KOPT-K1 (cell line): Measurements from ENCODE around the gene KLRC4.
"Not testable (repeated sequence)": the region's sequence is repeated elsewhere in the genome, so short reads cannot be mapped to it uniquely, and the experiment has no call there.

Experiments
- H3K27ac ChIP-seq: fragments of 200-600 bp; sonication (generic); 2 replicates; pipeline ENCODE4 v1.5.1; 2016; ENCODE audit warnings: antibody characterized with exemption, mild to moderate bottlenecking, low read depth, low read length; ENCODE audit not compliant: poor library complexity, severe bottlenecking
- H3K36me3 ChIP-seq: fragments of 200-600 bp; sonication (generic); 2 replicates; pipeline ENCODE4 v1.5.1; 2017; ENCODE audit warnings: antibody characterized with exemption, mild to moderate bottlenecking, low read length, moderate library complexity; ENCODE audit not compliant: insufficient read depth
- H3K9me3 ChIP-seq: fragments of 200-600 bp; sonication (generic); 2 replicates; pipeline ENCODE4 v1.5.1; 2017; ENCODE audit warnings: antibody characterized with exemption, low read length, mild to moderate bottlenecking; ENCODE audit not compliant: insufficient read depth, poor library complexity, severe bottlenecking

The KLRC4 gene

GRCh38 chr12:10388624-10389413 is 20.7 kb downstream of the KLRC4 start:
- H3K27ac ChIP-seq, result no peak overlapping the region
- peaks cover 4% of the 10 kb centered on the region for H3K9me3 ChIP-seq
- no peaks in the 10 kb centered on the region for H3K36me3 ChIP-seq

GRCh38 chr12:10387498-10387897 is 22.1 kb downstream of the KLRC4 start:
- H3K36me3 ChIP-seq, H3K27ac ChIP-seq, H3K9me3 ChIP-seq: not testable (repeated sequence)

GRCh38 chr12:10386857-10387256 is 22.7 kb downstream of the KLRC4 start:
- H3K9me3 ChIP-seq, result peaks cover 4% of the 10 kb centered on the region
- no peaks in the 10 kb centered on the region for H3K36me3 ChIP-seq
- H3K27ac ChIP-seq, result no peak overlapping the region

- Histone ChIP-seq H3K9me3 (peaks cover 4% of the 10 kb centered on the region), H3K36me3 (no peaks in the 10 kb centered on the region), H3K27ac (no peak overlapping the region)
Observed at GRCh38 chr12:10385166-10385613, 24.4 kb downstream of the KLRC4 start.

GRCh38 chr12:10384191-10384590 is 25.4 kb downstream of the KLRC4 start:
- no peaks in the 10 kb centered on the region for H3K36me3 ChIP-seq

GRCh38 chr12:10381928-10382628 is 27.5 kb downstream of the KLRC4 start:
- H3K36me3 ChIP-seq, result no peaks in the 10 kb centered on the region
- H3K27ac ChIP-seq, result no peak overlapping the region
- H3K9me3 ChIP-seq, result peaks cover 4% of the 10 kb centered on the region

More at GRCh38 chr12:10384191-10384590, 25.4 kb downstream of the KLRC4 start:
- Histone ChIP-seq H3K27ac (no peak overlapping the region), H3K9me3 (peaks cover 4% of the 10 kb centered on the region)

- not testable (repeated sequence) for H3K9me3 ChIP-seq, H3K36me3 ChIP-seq, H3K27ac ChIP-seq
Observed at GRCh38 chr12:10378737-10379136, 30.8 kb downstream of the KLRC4 start.

- Histone ChIP-seq H3K27ac (no peak overlapping the region), H3K36me3 (no peaks in the 10 kb centered on the region), H3K9me3 (peaks cover 8% of the 10 kb centered on the region)
Observed at GRCh38 chr12:10374624-10375018, 34.9 kb downstream of the KLRC4 start.

- Histone ChIP-seq H3K9me3 (peaks cover 21% of the 10 kb centered on the region), H3K27ac (no peak overlapping the region), H3K36me3 (no peaks in the 10 kb centered on the region)
Observed at GRCh38 chr12:10372559-10372958, 37.0 kb downstream of the KLRC4 start.

GRCh38 chr12:10371893-10372535 is 37.5 kb downstream of the KLRC4 start:
- H3K36me3 ChIP-seq, H3K27ac ChIP-seq: not testable (repeated sequence)
- H3K9me3 ChIP-seq, result peaks cover 26% of the 10 kb centered on the region

GRCh38 chr12:10369557-10370415 is 39.8 kb downstream of the KLRC4 start:
- peaks cover 19% of the 10 kb centered on the region for H3K9me3 ChIP-seq
- H3K27ac ChIP-seq, result no peak overlapping the region
- no peaks in the 10 kb centered on the region for H3K36me3 ChIP-seq

- Histone ChIP-seq H3K36me3 (no peaks in the 10 kb centered on the region), H3K27ac (no peak overlapping the region), H3K9me3 (peaks cover 19% of the 10 kb centered on the region)
Observed at GRCh38 chr12:10368206-10369171, 41.1 kb downstream of the KLRC4 start.

- not testable (repeated sequence) for H3K36me3 ChIP-seq, H3K27ac ChIP-seq
- peaks cover 19% of the 10 kb centered on the region for H3K9me3 ChIP-seq
Observed at GRCh38 chr12:10367714-10368113, 41.8 kb downstream of the KLRC4 start.

GRCh38 chr12:10366875-10367274 is 42.7 kb downstream of the KLRC4 start:
- Histone ChIP-seq H3K9me3 (peaks cover 19% of the 10 kb centered on the region), H3K36me3 (no peaks in the 10 kb centered on the region), H3K27ac (no peak overlapping the region)
